Uterus (tissue), 2 donors: Measurements from ENCODE around the gene MAVS.

Source experiments
- POLR2A ChIP-seq, 2 donors: fragments of 450-650 bp; IDR thresholded peaks; one replicate each; pipeline ENCODE4 v1.6.1; 2016; ENCODE audit warnings: antibody characterized with exemption in 2 of 2, mild to moderate bottlenecking in 1 of 2, moderate library complexity in 1 of 2
- TF ChIP-seq, protein P1 (sequence below), 4 experiments: fragments of 200-600 bp in 2 of 4; fragments of 450-650 bp in 2 of 4; sonication (generic) in 2 of 4; IDR thresholded peaks; one replicate each; pipeline ENCODE4 v1.5.1; 2016 to 2019; ENCODE audit warnings: antibody characterized with exemption in 4 of 4, mild to moderate bottlenecking in 2 of 4, moderate library complexity in 1 of 4

GRCh38 chr20:3864518-3864917 lies 17.9 kb downstream of the MAVS start:
- TF ChIP-seq, protein P1, sequence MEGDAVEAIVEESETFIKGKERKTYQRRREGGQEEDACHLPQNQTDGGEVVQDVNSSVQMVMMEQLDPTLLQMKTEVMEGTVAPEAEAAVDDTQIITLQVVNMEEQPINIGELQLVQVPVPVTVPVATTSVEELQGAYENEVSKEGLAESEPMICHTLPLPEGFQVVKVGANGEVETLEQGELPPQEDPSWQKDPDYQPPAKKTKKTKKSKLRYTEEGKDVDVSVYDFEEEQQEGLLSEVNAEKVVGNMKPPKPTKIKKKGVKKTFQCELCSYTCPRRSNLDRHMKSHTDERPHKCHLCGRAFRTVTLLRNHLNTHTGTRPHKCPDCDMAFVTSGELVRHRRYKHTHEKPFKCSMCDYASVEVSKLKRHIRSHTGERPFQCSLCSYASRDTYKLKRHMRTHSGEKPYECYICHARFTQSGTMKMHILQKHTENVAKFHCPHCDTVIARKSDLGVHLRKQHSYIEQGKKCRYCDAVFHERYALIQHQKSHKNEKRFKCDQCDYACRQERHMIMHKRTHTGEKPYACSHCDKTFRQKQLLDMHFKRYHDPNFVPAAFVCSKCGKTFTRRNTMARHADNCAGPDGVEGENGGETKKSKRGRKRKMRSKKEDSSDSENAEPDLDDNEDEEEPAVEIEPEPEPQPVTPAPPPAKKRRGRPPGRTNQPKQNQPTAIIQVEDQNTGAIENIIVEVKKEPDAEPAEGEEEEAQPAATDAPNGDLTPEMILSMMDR (IDR thresholded peaks at IDR 0.05), result no peak
- no peak for TF ChIP-seq POLR2A (IDR thresholded peaks at IDR 0.05)
